HCT116 (cell line): ENCODE results near the gene HSPBAP1. TPM values are rescaled to one million over a fixed set of nuclear protein-coding genes. Genes with fewer than 3 reads are reported as not detected.

Experiments used
- ATAC-seq: fragments of 200-7000 bp; cut with Tn5 transposase; 2 replicates; pipeline ENCODE4 v1.9.1; 2020; ENCODE audit warnings: mild to moderate bottlenecking, moderate library complexity
- Bru-seq: library from RNA; stranded (reverse); fragments of 400-500 nt; gene quantifications from one replicate; lab custom pipeline; 2021; lab: Mats Ljungman, UMichigan
- BruChase-seq, 2 experiments: library from RNA; stranded (reverse); fragments of 400-500 nt; gene quantifications; one replicate each; lab custom pipeline; 2021; lab: Mats Ljungman, UMichigan
- BruUV-seq: library from RNA; stranded (reverse); fragments of 400-500 nt; replicated peaks from 2 replicates; lab custom pipeline; 2021; lab: Mats Ljungman, UMichigan
- CTCF ChIA-PET: fragments of 300-600 bp; sonication (Branson Sonifier 250); formaldehyde crosslinking; loops from one replicate; lab custom pipeline; 2021; ENCODE audit warnings: antibody characterized with exemption; lab: Charles Lee
- POLR2A ChIA-PET: fragments of 300-600, 350-600 bp; sonication (Branson Sonifier 250); formaldehyde crosslinking; loops from one replicate; lab custom pipeline; 2021; ENCODE audit warnings: antibody characterized with exemption; lab: Charles Lee
- RAD21 ChIA-PET, 2 experiments: fragments of 300-600 bp; sonication (Branson Sonifier 250); formaldehyde crosslinking; loops; one replicate each; lab custom pipeline; 2023; ENCODE audit warnings: low total read pairs in 2 of 2; ENCODE audit not compliant: uncharacterized antibody in 2 of 2, unreplicated experiment in 2 of 2, low non-redundant PET in 1 of 2; lab: Charles Lee
- DNase-seq: peaks from one replicate; pipeline ENCODE4 v3.0.0-alpha.2; 2010; ENCODE audit warnings: low read depth, low spot score
- H2AFZ ChIP-seq: fragments of 200-600 bp; shearing (Covaris generic), sonication (generic); 2 replicates; pipeline ENCODE4 v1.6.1; 2017; ENCODE audit warnings: low read depth, mixed run types, mixed read lengths, antibody characterized with exemption, low read length; ENCODE audit not compliant: poor library complexity, severe bottlenecking
- H3K27ac ChIP-seq: 2 replicates; pipeline ENCODE4 v1.5.1; 2012; ENCODE audit warnings: low read depth, low read length
- H3K27me3 ChIP-seq: fragments of 200-600 bp; sonication (generic); 2 replicates; pipeline ENCODE4 v1.6.1; 2016; ENCODE audit warnings: mixed run types, low read length, mixed read lengths; ENCODE audit not compliant: insufficient read depth
- H3K36me3 ChIP-seq, 2 experiments: fragments of 200-500 bp in 1 of 2; fragments of 200-600 bp in 1 of 2; sonication (Bioruptor generic) in 1 of 2; sonication (generic) in 1 of 2; 2 replicates each; pipeline versions ENCODE4 v1.5.1 to v1.6.1; 2014 to 2016; ENCODE audit warnings: low read length in 2 of 2, inconsistent platforms in 1 of 2, mixed read lengths in 1 of 2, mixed run types in 1 of 2; ENCODE audit not compliant: insufficient read depth in 2 of 2, control insufficient read depth in 1 of 2
- H3K4me1 ChIP-seq, 2 experiments: fragments of 200-600 bp in 1 of 2; sonication (generic) in 1 of 2; 2 replicates each; pipeline versions ENCODE4 v1.5.1 to v1.6.1; 2012 to 2017; ENCODE audit warnings: low read length in 2 of 2, inconsistent platforms in 1 of 2, mild to moderate bottlenecking in 1 of 2, mixed read lengths in 1 of 2, mixed run types in 1 of 2, moderate library complexity in 1 of 2; ENCODE audit not compliant: insufficient read depth in 2 of 2, control insufficient read depth in 1 of 2
- H3K4me2 ChIP-seq: fragments of 200-600 bp; sonication (generic); 2 replicates; pipeline ENCODE4 v1.6.1; 2017; ENCODE audit warnings: mixed run types, low read length, mixed read lengths
- H3K4me3 ChIP-seq, 2 experiments: fragments of 200-600 bp in 1 of 2; sonication (generic) in 1 of 2; replicated peaks in 1 of 2; 2 replicates each; pipeline ENCODE4 v1.5.1; 2011 to 2016; ENCODE audit warnings: low read length in 2 of 2, control low read depth in 1 of 2, low read depth in 1 of 2, mild to moderate bottlenecking in 1 of 2, mixed read lengths in 1 of 2, mixed run types in 1 of 2
- H3K79me2 ChIP-seq: fragments of 200-600 bp; sonication (generic); 2 replicates; pipeline ENCODE4 v1.6.1; 2017; ENCODE audit warnings: mild to moderate bottlenecking, mixed run types, low read length, moderate library complexity, mixed read lengths; ENCODE audit not compliant: insufficient read depth
- H3K9ac ChIP-seq: fragments of 200-600 bp; sonication (generic); 2 replicates; pipeline ENCODE4 v1.6.1; 2016; ENCODE audit warnings: low read length, mixed read lengths
- H3K9me2 ChIP-seq: fragments of 200-600 bp; sonication (generic), shearing (Covaris generic); 2 replicates; pipeline ENCODE4 v1.6.1; 2017; ENCODE audit warnings: mixed run types, mild to moderate bottlenecking, moderate library complexity; ENCODE audit not compliant: insufficient read depth
- H3K9me3 ChIP-seq, 2 experiments: fragments of 200-500 bp in 1 of 2; fragments of 200-600 bp in 1 of 2; sonication (Bioruptor generic) in 1 of 2; sonication (generic) in 1 of 2; 2 replicates each; pipeline ENCODE4 v1.6.1; 2014 to 2017; ENCODE audit warnings: low read length in 2 of 2, mixed read lengths in 2 of 2, inconsistent platforms in 1 of 2, low read depth in 1 of 2, mild to moderate bottlenecking in 1 of 2, mixed run types in 1 of 2, moderate library complexity in 1 of 2; ENCODE audit not compliant: control insufficient read depth in 1 of 2, insufficient read depth in 1 of 2
- H4K20me1 ChIP-seq: fragments of 200-600 bp; sonication (generic), shearing (Covaris generic); 2 replicates; pipeline ENCODE4 v1.6.1; 2017; ENCODE audit warnings: mixed run types, mild to moderate bottlenecking, moderate library complexity; ENCODE audit not compliant: insufficient read depth
- CBX3 ChIP-seq: IDR thresholded peaks from 2 replicates; pipeline ENCODE4 v1.6.1; 2012; ENCODE audit warnings: low read depth
- FOSL1 ChIP-seq: IDR thresholded peaks from 2 replicates; pipeline ENCODE4 v1.6.1; 2012; ENCODE audit warnings: low read depth
- MAX ChIP-seq: IDR thresholded peaks from 2 replicates; pipeline ENCODE4 v1.6.1; 2012
- POLR2A ChIP-seq: IDR thresholded peaks from 2 replicates; pipeline ENCODE4 v1.7.0; 2011; ENCODE audit warnings: borderline replicate concordance; ENCODE audit not compliant: insufficient read depth, insufficient read length; ENCODE audit errors: extremely low read depth
- POLR2AphosphoS5 ChIP-seq: IDR thresholded peaks from 2 replicates; pipeline ENCODE4 v1.6.1; 2011; ENCODE audit warnings: mild to moderate bottlenecking, low read depth, low read length, moderate library complexity
- RAD21 ChIP-seq: IDR thresholded peaks from 2 replicates; pipeline ENCODE4 v1.6.1; 2012; ENCODE audit warnings: low read depth, mild to moderate bottlenecking
- SIN3A ChIP-seq: IDR thresholded peaks from 2 replicates; pipeline ENCODE4 v1.6.1; 2012; ENCODE audit warnings: low read depth
- SP1 ChIP-seq: IDR thresholded peaks from 2 replicates; pipeline ENCODE4 v1.6.1; 2012; ENCODE audit warnings: low read depth
- SRF ChIP-seq: IDR thresholded peaks from 2 replicates; pipeline ENCODE4 v1.6.1; 2012; ENCODE audit warnings: low read depth
- intact Hi-C: fragments of 100-400 bp; cut with micrococcal nuclease; formaldehyde crosslinking; loops from 2 replicates; pipeline ENCODE4 v1.10.0; 2022
- long read RNA-seq: library from polyadenylated mRNA; unstranded; transcript quantifications from one replicate; pipeline ENCODE4 v2.0.0, GENCODE V29; 2021; ENCODE audit not compliant: unreplicated experiment
- polyA plus RNA-seq: library from polyadenylated mRNA; unstranded; fragments of >200 nt; gene quantifications from 2 replicates; pipeline ENCODE4 v1.2.1, GENCODE V29; 2012; ENCODE audit warnings: missing spikeins
- total RNA-seq: library from RNA; stranded (reverse); gene quantifications from one replicate; pipeline ENCODE4 v1.2.1, GENCODE V29; 2021; ENCODE audit not compliant: unreplicated experiment

Gene HSPBAP1
- total RNA-seq (6.6 TPM), Bru-seq, nascent RNA (percentile 70 among the genes with signal in this experiment), BruChase-seq, experiment 1, labeled RNA remaining after a 6-hour chase (percentile 47 among the genes with signal in this experiment), BruChase-seq, experiment 2, labeled RNA remaining after a 2-hour chase (percentile 66 among the genes with signal in this experiment)
- 2.5 and 4.6 TPM in 2 replicates for polyA plus RNA-seq
- long read RNA-seq, transcript HSPBAP1-201 (8 exons, 1,953 nt) = major isoform, 5 of 21 reads
- long read RNA-seq, partial matches to known transcripts = 2 of 21 reads
- long read RNA-seq, other reads (novel, unspliced or antisense) = 14 of 21 reads

- Histone ChIP-seq H3K9ac (peak within 1 kb of the TSS; percentile 75), H3K27me3 (no peaks in the 10 kb centered on the region), H3K4me3 (peak within 1 kb of the TSS; percentile 61 to 69), H3K4me1 (peaks cover 10 to 28% of the 10 kb centered on the region in 2 experiments), H4K20me1 (no peaks in the 10 kb centered on the region), H3K36me3 (no peaks in the 10 kb centered on the region), H3K4me2 (peak within 1 kb of the TSS; percentile 92), H2AFZ (peak within 1 kb of the TSS; percentile 86), H3K79me2 (0 out of 2 replicates have a peak, but pooled peaks cover 3% of the 10 kb centered on the region), H3K9me3 (no peaks in the 10 kb centered on the region), H3K27ac (peak within 1 kb of the TSS; percentile 74), H3K9me2 (no peaks in the 10 kb centered on the region)
- CTCF ChIA-PET = interaction anchor here (1.0 to 1.3 kb wide), 3 partner anchors 9 to 401 kb away, joined by 3 to 5 read pairs (median 3); no protein-coding TSS in a partner anchor
- RAD21 ChIA-PET = interaction anchor here in 1 of 2 experiments (0.6 kb wide), 2 partner anchors 232 to 514 kb away, joined by 3 to 4 read pairs; no protein-coding TSS in a partner anchor
- peak; percentile 64 for ATAC-seq
- intact Hi-C loops = no loop called here
- peak; percentile 87 for DNase-seq
- POLR2A ChIA-PET = interaction anchor here (0.8 to 1.5 kb wide), 4 partner anchors 10 to 410 kb away, joined by 3 to 5 read pairs (median 3); partner anchors contain the start of genes FAM162A and PDIA5
- TF ChIP-seq POLR2AphosphoS5 (peak; percentile 56), FOSL1 (peak; percentile 62), POLR2A (peak; percentile 51), SIN3A (peak; percentile 91), SRF (no peak), SP1 (peak; percentile 57; the same call in 1 of the 2 replicates), CBX3 (peak; percentile 60; the same call in 1 of the 2 replicates), RAD21 (no peak), MAX (peak; percentile 98)
- no TSS peak for BruUV-seq
Measured at GRCh38 chr3:122793568-122794416, at the start of gene HSPBAP1. Gene HSPBAP1 (minus strand): TSS chr3:122793831. CDS start chr3:122793680, 151 bp downstream.
